ENCODE data around the gene CCDC50.

Gene CCDC50

GRCh38 chr3:191430103-191430502 lies 100.9 kb downstream of the CCDC50 start:
- no peak overlapping the region for H3K27ac Mint-ChIP-seq
- H3K9me3 Mint-ChIP-seq (ENCODE audit: low read depth) = peaks cover 10% of the 10 kb centered on the region
- H3K27me3 Mint-ChIP-seq = peaks cover 1% of the 10 kb centered on the region
- H3K4me1 Mint-ChIP-seq (ENCODE audit: low read depth) = no peaks in the 10 kb centered on the region
- H3K36me3 Mint-ChIP-seq = no peaks in the 10 kb centered on the region
- no peak overlapping the region for H3K4me3 Mint-ChIP-seq

GRCh38 chr3:191431160-191431822 lies 102.1 kb downstream of the CCDC50 start:
- Mint-ChIP-seq H3K27me3 (peaks cover 1% of the 10 kb centered on the region), H3K9me3 (ENCODE audit: low read depth) (peaks cover 7% of the 10 kb centered on the region), H3K4me3 (no peak overlapping the region), H3K36me3 (no peaks in the 10 kb centered on the region), H3K4me1 (ENCODE audit: low read depth) (no peaks in the 10 kb centered on the region), H3K27ac (no peak overlapping the region)

- Mint-ChIP-seq H3K27me3 (no peaks in the 10 kb centered on the region), H3K27ac (no peak overlapping the region), H3K4me3 (no peak overlapping the region), H3K36me3 (no peaks in the 10 kb centered on the region), H3K9me3 (ENCODE audit: low read depth) (peaks cover 7% of the 10 kb centered on the region), H3K4me1 (ENCODE audit: low read depth) (no peaks in the 10 kb centered on the region)
Observed at GRCh38 chr3:191432162-191432561, 103.0 kb downstream of the CCDC50 start.

- H3K36me3 Mint-ChIP-seq = no peaks in the 10 kb centered on the region
- H3K27ac Mint-ChIP-seq = no peak overlapping the region
- H3K27me3 Mint-ChIP-seq = no peaks in the 10 kb centered on the region
- no peak overlapping the region for H3K4me3 Mint-ChIP-seq
- peaks cover 7% of the 10 kb centered on the region for H3K9me3 Mint-ChIP-seq (ENCODE audit: low read depth)
- no peaks in the 10 kb centered on the region for H3K4me1 Mint-ChIP-seq (ENCODE audit: low read depth)
Observed at GRCh38 chr3:191434024-191434423, 104.8 kb downstream of the CCDC50 start.

- Mint-ChIP-seq H3K4me1 (ENCODE audit: low read depth) (no peaks in the 10 kb centered on the region), H3K36me3 (no peaks in the 10 kb centered on the region), H3K27ac (no peak overlapping the region), H3K9me3 (ENCODE audit: low read depth) (peaks cover 17% of the 10 kb centered on the region), H3K27me3 (peaks cover 3% of the 10 kb centered on the region), H3K4me3 (no peak overlapping the region)
Observed at GRCh38 chr3:191435981-191436380, 106.8 kb downstream of the CCDC50 start.

- H3K9me3 Mint-ChIP-seq (ENCODE audit: low read depth) = peaks cover 10% of the 10 kb centered on the region
- H3K27me3 Mint-ChIP-seq = peaks cover 3% of the 10 kb centered on the region
- H3K27ac Mint-ChIP-seq = no peak overlapping the region
- H3K4me3 Mint-ChIP-seq = no peak overlapping the region
- H3K36me3 Mint-ChIP-seq = no peaks in the 10 kb centered on the region
- no peaks in the 10 kb centered on the region for H3K4me1 Mint-ChIP-seq (ENCODE audit: low read depth)
Observed at GRCh38 chr3:191438150-191438814, 109.1 kb downstream of the CCDC50 start.

- Mint-ChIP-seq H3K27me3 (peaks cover 3% of the 10 kb centered on the region), H3K36me3 (no peaks in the 10 kb centered on the region), H3K4me1 (ENCODE audit: low read depth) (no peaks in the 10 kb centered on the region), H3K27ac (no peak overlapping the region), H3K4me3 (no peak overlapping the region), H3K9me3 (ENCODE audit: low read depth) (peaks cover 10% of the 10 kb centered on the region)
Observed at GRCh38 chr3:191440532-191440931, 111.3 kb downstream of the CCDC50 start.

GRCh38 chr3:191441687-191442086 lies 112.5 kb downstream of the CCDC50 start:
- no peak overlapping the region for H3K27ac Mint-ChIP-seq
- peaks cover 10% of the 10 kb centered on the region for H3K9me3 Mint-ChIP-seq (ENCODE audit: low read depth)
- no peak overlapping the region for H3K4me3 Mint-ChIP-seq
- no peaks in the 10 kb centered on the region for H3K4me1 Mint-ChIP-seq (ENCODE audit: low read depth)
- H3K36me3 Mint-ChIP-seq = no peaks in the 10 kb centered on the region
- H3K27me3 Mint-ChIP-seq = peaks cover 3% of the 10 kb centered on the region

- Mint-ChIP-seq H3K27me3 (peaks cover 3% of the 10 kb centered on the region), H3K4me3 (no peak overlapping the region), H3K36me3 (no peaks in the 10 kb centered on the region), H3K27ac (no peak overlapping the region), H3K4me1 (ENCODE audit: low read depth) (no peaks in the 10 kb centered on the region), H3K9me3 (ENCODE audit: low read depth) (peaks cover 7% of the 10 kb centered on the region)
Observed at GRCh38 chr3:191444569-191444968, 115.4 kb downstream of the CCDC50 start.

Measured in activated naive CD8-positive, alpha-beta T cell (primary cell).